Neural cell (in vitro differentiated cells): ENCODE measurements around the gene CLASP2. TPM values are rescaled to one million over a fixed set of nuclear protein-coding genes. Genes with fewer than 3 reads are reported as not detected.

ENCODE experiments used
- H2AFZ ChIP-seq: fragments of 200-600, 300-800 bp; sonication (generic), shearing (Covaris generic); 2 replicates; pipeline ENCODE4 v1.6.0; 2014; ENCODE audit warnings: low read depth, mild to moderate bottlenecking, antibody characterized with exemption, low read length, moderate library complexity
- H3F3A ChIP-seq: fragments of 200-600 bp; shearing (Covaris generic); 2 replicates; pipeline ENCODE4 v1.6.1; 2016; ENCODE audit warnings: mild to moderate bottlenecking, moderate library complexity, mixed read lengths, antibody characterized with exemption, low read length; ENCODE audit not compliant: insufficient read depth, poor library complexity, severe bottlenecking
- H3K27ac ChIP-seq: fragments of 200-600, 300-800 bp; sonication (generic), shearing (Covaris generic); 2 replicates; pipeline ENCODE4 v1.5.1; 2014; ENCODE audit warnings: mild to moderate bottlenecking, low read length, moderate library complexity
- H3K27me3 ChIP-seq: fragments of 300-800, 200-600 bp; sonication (generic), shearing (Covaris generic); 2 replicates; pipeline ENCODE4 v1.6.0; 2014; ENCODE audit warnings: mild to moderate bottlenecking, low read depth, low read length, moderate library complexity; ENCODE audit not compliant: insufficient read depth
- H3K36me3 ChIP-seq: fragments of 300-800, 200-600 bp; sonication (generic), shearing (Covaris generic); 2 replicates; pipeline ENCODE4 v1.5.1; 2014; ENCODE audit warnings: mild to moderate bottlenecking, antibody characterized with exemption, low read length, moderate library complexity; ENCODE audit not compliant: insufficient read depth
- H3K4me2 ChIP-seq: fragments of 300-800, 200-600 bp; sonication (generic), shearing (Covaris generic); 2 replicates; pipeline ENCODE4 v1.6.0; 2014; ENCODE audit warnings: mild to moderate bottlenecking, low read length
- H3K4me3 ChIP-seq: fragments of 300-800, 200-600 bp; sonication (generic), shearing (Covaris generic); 2 replicates; pipeline ENCODE4 v1.5.1; 2014; ENCODE audit warnings: mild to moderate bottlenecking, low read length, moderate library complexity
- H3K79me2 ChIP-seq: fragments of 200-600 bp; shearing (Covaris generic); replicated peaks from 2 replicates; pipeline ENCODE4 v1.6.0; 2014; ENCODE audit warnings: mild to moderate bottlenecking, low read length, moderate library complexity; ENCODE audit not compliant: insufficient read depth
- H3K9ac ChIP-seq: fragments of 300-800, 200-600 bp; sonication (generic), shearing (Covaris generic); 2 replicates; pipeline ENCODE4 v1.6.1; 2016; ENCODE audit warnings: mild to moderate bottlenecking, low read length, mixed read lengths
- H3K9me2 ChIP-seq: fragments of 200-600 bp; shearing (Covaris generic); 2 replicates; pipeline ENCODE4 v1.6.1; 2016; ENCODE audit warnings: mild to moderate bottlenecking, low read length, mixed read lengths; ENCODE audit not compliant: insufficient read depth
- H3K9me3 ChIP-seq: fragments of 200-600, 300-800 bp; sonication (generic), shearing (Covaris generic); 2 replicates; pipeline ENCODE4 v1.6.1; 2016; ENCODE audit warnings: mild to moderate bottlenecking, mixed run types, low read length, moderate library complexity, mixed read lengths
- H4K20me1 ChIP-seq: fragments of 200-600 bp; shearing (Covaris generic); 2 replicates; pipeline ENCODE4 v1.6.1; 2016; ENCODE audit warnings: mild to moderate bottlenecking, mixed run types; ENCODE audit not compliant: insufficient read depth
- CTCF ChIP-seq: fragments of 450-650 bp; IDR thresholded peaks from 2 replicates; pipeline ENCODE4 v1.5.1; 2014; ENCODE audit warnings: antibody characterized with exemption, mild to moderate bottlenecking, moderate library complexity; ENCODE audit not compliant: poor library complexity, severe bottlenecking
- EP300 ChIP-seq: fragments of 450-650 bp; conservative IDR thresholded peaks from 2 replicates; pipeline ENCODE4 v1.6.1; 2014; ENCODE audit warnings: antibody characterized with exemption, mild to moderate bottlenecking, moderate library complexity; ENCODE audit not compliant: poor library complexity, severe bottlenecking
- EZH2 ChIP-seq: fragments of 200-600, 300-800 bp; shearing (Covaris generic), sonication (generic); IDR thresholded peaks from 2 replicates; pipeline ENCODE4 v1.6.1; 2014; ENCODE audit warnings: antibody characterized with exemption, low read length, borderline replicate concordance, mild to moderate bottlenecking; ENCODE audit not compliant: insufficient read depth, poor library complexity, severe bottlenecking
- MXI1 ChIP-seq: fragments of 450-650 bp; conservative IDR thresholded peaks from 2 replicates; pipeline ENCODE4 v1.6.1; 2014; ENCODE audit warnings: antibody characterized with exemption, mild to moderate bottlenecking; ENCODE audit not compliant: poor library complexity, severe bottlenecking
- POLR2AphosphoS5 ChIP-seq: IDR thresholded peaks from 2 replicates; pipeline ENCODE4 v1.6.1; 2012
- RAD21 ChIP-seq: fragments of 450-650 bp; conservative IDR thresholded peaks from 2 replicates; pipeline ENCODE4 v1.6.1; 2014; ENCODE audit warnings: antibody characterized with exemption, mild to moderate bottlenecking, moderate library complexity
- REST ChIP-seq: IDR thresholded peaks from 2 replicates; pipeline ENCODE4 v1.6.1; 2012; ENCODE audit warnings: borderline replicate concordance
- SMC3 ChIP-seq: fragments of 450-650 bp; conservative IDR thresholded peaks from 2 replicates; pipeline ENCODE4 v1.6.1; 2014; ENCODE audit warnings: antibody characterized with exemption, mild to moderate bottlenecking, moderate library complexity; ENCODE audit not compliant: poor library complexity
- TAF1 ChIP-seq: IDR thresholded peaks from 2 replicates; pipeline ENCODE4 v1.6.1; 2012; ENCODE audit warnings: low read depth
- polyA plus RNA-seq: library from polyadenylated mRNA; depleted of rRNA; stranded (reverse); fragments of >200 nt; gene quantifications from 2 replicates; pipeline ENCODE4 v1.2.3, GENCODE V29; 2014

The CLASP2 gene
- polyA plus RNA-seq, 1 donor from 2014 or later, result 938 TPM

- H2AFZ ChIP-seq, result no peak overlapping the region
- peaks cover 21% of the 10 kb centered on the region for H3K36me3 ChIP-seq
Measured at GRCh38 chr3:33575311-33575710, 142.7 kb downstream of the CLASP2 start.

GRCh38 chr3:33557829-33558228 is 160.2 kb downstream of the CLASP2 start:
- no peak overlapping the region for H3K4me3 ChIP-seq
- no peaks in the 10 kb centered on the region for H4K20me1 ChIP-seq
- H3K9me2 ChIP-seq, result no peaks in the 10 kb centered on the region
- H3K9ac ChIP-seq, result no peak overlapping the region
- no peak overlapping the region for H3K4me2 ChIP-seq
- H3K27me3 ChIP-seq, result no peaks in the 10 kb centered on the region
- peaks cover 24% of the 10 kb centered on the region for H3K36me3 ChIP-seq
- H3F3A ChIP-seq, result no peaks in the 10 kb centered on the region
- no peak overlapping the region for H3K27ac ChIP-seq
- no peaks in the 10 kb centered on the region for H3K9me3 ChIP-seq
- H3K79me2 ChIP-seq, result no peaks in the 10 kb centered on the region
- H2AFZ ChIP-seq, result no peak overlapping the region
- TF ChIP-seq MXI1, result no peak
- TF ChIP-seq SMC3, result no peak
- TF ChIP-seq TAF1, result no peak
- TF ChIP-seq REST, result no peak
- no peak for TF ChIP-seq RAD21
- no peak for TF ChIP-seq POLR2AphosphoS5
- TF ChIP-seq EP300, result no peak

More at GRCh38 chr3:33575311-33575710, 142.7 kb downstream of the CLASP2 start:
- H3K27ac ChIP-seq, result no peak overlapping the region
- H3K79me2 ChIP-seq, result no peaks in the 10 kb centered on the region
- H3K9me3 ChIP-seq, result no peaks in the 10 kb centered on the region
- H4K20me1 ChIP-seq, result no peaks in the 10 kb centered on the region
- no peak overlapping the region for H3K4me3 ChIP-seq
- no peak overlapping the region for H3K9ac ChIP-seq
- H3F3A ChIP-seq, result no peaks in the 10 kb centered on the region
- TF ChIP-seq MXI1, result no peak
- TF ChIP-seq CTCF, result no peak
- no peak for TF ChIP-seq EP300
- TF ChIP-seq REST, result no peak
- no peak for TF ChIP-seq SMC3
- no peak for TF ChIP-seq POLR2AphosphoS5
- TF ChIP-seq TAF1, result no peak
- no peak for TF ChIP-seq EZH2
- no peak for TF ChIP-seq RAD21
- H3K4me2 ChIP-seq, result no peak overlapping the region
- H3K9me2 ChIP-seq, result no peaks in the 10 kb centered on the region
- H3K27me3 ChIP-seq, result no peaks in the 10 kb centered on the region
